DOHH2 (cell line): ENCODE results near the gene GPC5.
A peak's percentile ranks its signal among the peaks of the same experiment; 100 is the strongest.

Experiments used
- H3F3A ChIP-seq: fragments of 200-600 bp; sonication (generic), shearing (Covaris generic); 2 replicates; pipeline ENCODE4 v1.6.0; 2016; ENCODE audit warnings: antibody characterized with exemption, mild to moderate bottlenecking; ENCODE audit not compliant: control insufficient read depth, insufficient read depth
- H3K27ac ChIP-seq: fragments of 200-600 bp; sonication (generic); 2 replicates; pipeline ENCODE4 v1.5.1; 2014; ENCODE audit warnings: low read depth, mild to moderate bottlenecking, low read length, moderate library complexity
- H3K27me3 ChIP-seq: fragments of 200-600 bp; sonication (generic); 2 replicates; pipeline ENCODE4 v1.6.1; 2014; ENCODE audit warnings: mild to moderate bottlenecking, low read length, mixed read lengths; ENCODE audit not compliant: control insufficient read depth
- H3K36me3 ChIP-seq: fragments of 200-600 bp; sonication (generic); 2 replicates; pipeline ENCODE4 v1.6.1; 2014; ENCODE audit warnings: mild to moderate bottlenecking, low read length, moderate library complexity, mixed read lengths; ENCODE audit not compliant: control insufficient read depth
- H3K4me1 ChIP-seq: fragments of 200-600 bp; sonication (generic); 2 replicates; pipeline ENCODE4 v1.6.1; 2014; ENCODE audit warnings: mild to moderate bottlenecking, low read length, mixed read lengths; ENCODE audit not compliant: control insufficient read depth
- H3K4me2 ChIP-seq: fragments of 200-600 bp; sonication (generic); 2 replicates; pipeline ENCODE4 v1.6.0; 2014; ENCODE audit warnings: mild to moderate bottlenecking, low read length, moderate library complexity
- H3K4me3 ChIP-seq: fragments of 200-600 bp; sonication (generic); 2 replicates; pipeline ENCODE4 v1.5.1; 2014; ENCODE audit warnings: mild to moderate bottlenecking, low read length, mixed read lengths
- H3K79me2 ChIP-seq: fragments of 200-600 bp; sonication (generic); 2 replicates; pipeline ENCODE4 v1.6.1; 2014; ENCODE audit warnings: mild to moderate bottlenecking, low read length, mixed read lengths; ENCODE audit not compliant: control insufficient read depth
- H3K9me2 ChIP-seq: fragments of 200-600 bp; sonication (generic); replicated peaks from 2 replicates; pipeline ENCODE4 v1.6.1; 2014; ENCODE audit warnings: mild to moderate bottlenecking, low read length, mixed read lengths; ENCODE audit not compliant: control insufficient read depth
- H3K9me3 ChIP-seq: fragments of 200-600 bp; sonication (generic); 2 replicates; pipeline ENCODE4 v1.6.1; 2014; ENCODE audit warnings: antibody characterized with exemption, low read length, mixed read lengths; ENCODE audit not compliant: control insufficient read depth, insufficient read depth
- H4K20me1 ChIP-seq: fragments of 200-600 bp; sonication (generic); 2 replicates; pipeline ENCODE4 v1.6.0; 2014; ENCODE audit warnings: low read depth, mild to moderate bottlenecking, antibody characterized with exemption, low read length, moderate library complexity; ENCODE audit not compliant: control insufficient read depth, insufficient read depth
- CTCF ChIP-seq: fragments of 200-600 bp; sonication (generic); IDR thresholded peaks from one replicate; pipeline ENCODE4 v1.5.1; 2014; ENCODE audit warnings: antibody characterized with exemption, mild to moderate bottlenecking, low read depth, low read length; ENCODE audit not compliant: poor library complexity, severe bottlenecking
- EZH2phosphoT487 ChIP-seq: fragments of 200-600 bp; sonication (generic); IDR thresholded peaks from 2 replicates; pipeline ENCODE4 v1.6.1; 2017; ENCODE audit warnings: borderline replicate concordance, mild to moderate bottlenecking, antibody characterized with exemption, low read length, moderate library complexity, mixed read lengths

Gene GPC5

GRCh38 chr13:91397595-91397994, 826 bp upstream of the GPC5 start:
- H3K9me2 ChIP-seq = no peaks in the 10 kb centered on the region
- no peaks in the 10 kb centered on the region for H3K9me3 ChIP-seq
- H3F3A ChIP-seq = peaks cover 4% of the 10 kb centered on the region; the same call in 1 of the 2 replicates
- H4K20me1 ChIP-seq = no peaks in the 10 kb centered on the region
- H3K79me2 ChIP-seq = no peaks in the 10 kb centered on the region
- no peak overlapping the region for H3K4me3 ChIP-seq
- no peak overlapping the region for H3K27ac ChIP-seq
- H3K27me3 ChIP-seq = peaks cover 38% of the 10 kb centered on the region
- no peak overlapping the region for H3K4me2 ChIP-seq
- peaks cover 19% of the 10 kb centered on the region for H3K4me1 ChIP-seq
- H3K36me3 ChIP-seq = no peaks in the 10 kb centered on the region
- TF ChIP-seq EZH2phosphoT487 = no peak
- TF ChIP-seq CTCF = no peak

GRCh38 chr13:91399189-91400062, 1.0 kb downstream of the GPC5 start:
- TF ChIP-seq EZH2phosphoT487 = no peak
- no peak for TF ChIP-seq CTCF
- Histone ChIP-seq H4K20me1 (no peaks in the 10 kb centered on the region), H3K4me1 (peaks cover 19% of the 10 kb centered on the region), H3K27ac (no peak overlapping the region), H3K4me3 (peak overlapping the region; percentile 59; the same call in 1 of the 2 replicates), H3K27me3 (peaks cover 38% of the 10 kb centered on the region), H3F3A (peaks cover 4% of the 10 kb centered on the region; the same call in 1 of the 2 replicates), H3K79me2 (no peaks in the 10 kb centered on the region), H3K36me3 (no peaks in the 10 kb centered on the region), H3K4me2 (peak overlapping the region; percentile 62), H3K9me3 (no peaks in the 10 kb centered on the region), H3K9me2 (no peaks in the 10 kb centered on the region)

- H3K27me3 ChIP-seq = peaks cover 35% of the 10 kb centered on the region
- no peaks in the 10 kb centered on the region for H4K20me1 ChIP-seq
- no peak overlapping the region for H3K4me2 ChIP-seq
- H3K4me3 ChIP-seq = no peak overlapping the region
- no peaks in the 10 kb centered on the region for H3K9me3 ChIP-seq
- peaks cover 19% of the 10 kb centered on the region for H3K4me1 ChIP-seq
- H3K9me2 ChIP-seq = no peaks in the 10 kb centered on the region
- TF ChIP-seq EZH2phosphoT487 = no peak
- TF ChIP-seq CTCF = no peak
- H3K79me2 ChIP-seq = no peaks in the 10 kb centered on the region
- H3F3A ChIP-seq = peaks cover 4% of the 10 kb centered on the region; the same call in 1 of the 2 replicates
- no peaks in the 10 kb centered on the region for H3K36me3 ChIP-seq
- H3K27ac ChIP-seq = no peak overlapping the region
Measured at GRCh38 chr13:91400063-91400399, 1.6 kb downstream of the GPC5 start.
